CD14-positive monocyte (primary cell): Measurements from ENCODE around the gene TBPL1. TPM values are rescaled to one million over a fixed set of nuclear protein-coding genes. Genes with fewer than 3 reads are reported as not detected.

Source experiments
- DNase-seq, 3 donors: peaks; one replicate each; pipeline ENCODE4 v3.0.0-alpha.2; 2011 to 2022
- H2AFZ ChIP-seq: 2 replicates; pipeline ENCODE4 v1.6.0; 2012; ENCODE audit warnings: mild to moderate bottlenecking, low read depth, low read length, inconsistent platforms; ENCODE audit not compliant: insufficient read depth, poor library complexity, severe bottlenecking
- H3K27ac ChIP-seq, 2 donors: 1 replicate in 1 of 2; 2 replicates in 1 of 2; pipeline ENCODE4 v1.5.1; 2012 to 2013; ENCODE audit warnings: low read length in 2 of 2, control low read depth in 1 of 2, inconsistent platforms in 1 of 2, low read depth in 1 of 2, mild to moderate bottlenecking in 1 of 2
- H3K27me3 ChIP-seq, 2 donors: one replicate each; pipeline versions ENCODE4 v1.6.0 to v1.6.1; 2011 to 2013; ENCODE audit warnings: low read length in 2 of 2; ENCODE audit not compliant: control insufficient read depth in 2 of 2, insufficient read depth in 2 of 2
- H3K36me3 ChIP-seq, 2 donors: replicated peaks in 1 of 2; 1 replicate in 1 of 2; 2 replicates in 1 of 2; pipeline versions ENCODE4 v1.5.1 to v1.6.1; 2012 to 2013; ENCODE audit warnings: low read length in 2 of 2, control low read depth in 1 of 2, inconsistent platforms in 1 of 2, mild to moderate bottlenecking in 1 of 2; ENCODE audit not compliant: insufficient read depth in 2 of 2, control insufficient read depth in 1 of 2
- H3K4me1 ChIP-seq, 2 donors: 1 replicate in 1 of 2; 2 replicates in 1 of 2; pipeline versions ENCODE4 v1.5.1 to v1.6.1; 2012 to 2013; ENCODE audit warnings: low read length in 2 of 2, control low read depth in 1 of 2, inconsistent platforms in 1 of 2, mild to moderate bottlenecking in 1 of 2, moderate library complexity in 1 of 2; ENCODE audit not compliant: insufficient read depth in 2 of 2, control insufficient read depth in 1 of 2
- H3K4me2 ChIP-seq: replicated peaks from 2 replicates; pipeline ENCODE3; 2012; ENCODE audit warnings: low read length, moderate library complexity, mild to moderate bottlenecking; ENCODE audit not compliant: poor library complexity, severe bottlenecking; ENCODE audit errors: extremely low read depth
- H3K4me3 ChIP-seq, 3 experiments: fragments of 200-600 bp in 1 of 3; sonication (generic) in 1 of 3; replicated peaks in 1 of 3; 1 replicate in 2 of 3; 2 replicates in 1 of 3; pipeline ENCODE4 v1.5.1; 2011 to 2013; ENCODE audit warnings: low read length in 3 of 3, mild to moderate bottlenecking in 3 of 3, control low read depth in 2 of 3, low read depth in 2 of 3, inconsistent platforms in 1 of 3, moderate library complexity in 1 of 3
- H3K79me2 ChIP-seq: 2 replicates; pipeline ENCODE4 v1.6.0; 2012; ENCODE audit warnings: mild to moderate bottlenecking, control low read depth, inconsistent platforms, low read length, moderate library complexity; ENCODE audit not compliant: insufficient read depth
- H3K9ac ChIP-seq: 2 replicates; pipeline ENCODE4 v1.6.0; 2017; ENCODE audit warnings: low read length, mild to moderate bottlenecking; ENCODE audit not compliant: insufficient read depth, poor library complexity, severe bottlenecking
- H3K9me3 ChIP-seq, 2 donors: replicated peaks in 1 of 2; 1 replicate in 1 of 2; 2 replicates in 1 of 2; pipeline versions ENCODE4 v1.5.1 to v1.6.1; 2012 to 2013; ENCODE audit warnings: low read length in 2 of 2, control low read depth in 1 of 2; ENCODE audit not compliant: control insufficient read depth in 1 of 2, insufficient read depth in 1 of 2
- H4K20me1 ChIP-seq: 2 replicates; pipeline ENCODE4 v1.6.0; 2012; ENCODE audit warnings: mild to moderate bottlenecking, low read length, control low read depth, moderate library complexity; ENCODE audit not compliant: insufficient read depth
- H3K27ac Mint-ChIP-seq, 7 donors: one replicate each; pipeline ENCODE4 v1.8.0; 2020; ENCODE audit warnings: mild to moderate bottlenecking in 7 of 7, mixed read lengths in 7 of 7, moderate library complexity in 6 of 7, inconsistent platforms in 2 of 7
- H3K27me3 Mint-ChIP-seq, 3 donors: one replicate each; pipeline ENCODE4 v1.8.0; 2021 to 2022; ENCODE audit warnings: low read depth in 3 of 3, mild to moderate bottlenecking in 3 of 3, mixed read lengths in 3 of 3, moderate library complexity in 3 of 3, inconsistent platforms in 1 of 3
- H3K36me3 Mint-ChIP-seq, 2 donors: one replicate each; pipeline ENCODE4 v1.8.0; 2020; ENCODE audit warnings: mixed read lengths in 2 of 2, inconsistent platforms in 1 of 2, mild to moderate bottlenecking in 1 of 2
- H3K4me1 Mint-ChIP-seq: one replicate; pipeline ENCODE4 v1.8.0; 2020; ENCODE audit warnings: mild to moderate bottlenecking, mixed read lengths
- H3K4me3 Mint-ChIP-seq, 2 donors: one replicate each; pipeline ENCODE4 v1.8.0; 2020; ENCODE audit warnings: mild to moderate bottlenecking in 2 of 2, mixed read lengths in 2 of 2, moderate library complexity in 1 of 2
- H3K9me3 Mint-ChIP-seq, 7 donors: one replicate each; pipeline ENCODE4 v1.8.0; 2020 to 2022; ENCODE audit warnings: mixed read lengths in 7 of 7, mild to moderate bottlenecking in 6 of 7, moderate library complexity in 6 of 7, inconsistent platforms in 2 of 7
- WGBS: methylation state at CpG from one replicate; pipeline ENCODE4 v1.1.5; 2013; ENCODE audit warnings: missing lambda C conversion rate; ENCODE audit not compliant: insufficient coverage; 5-methylcytosine and 5-hydroxymethylcytosine counted together
- intact Hi-C, 2 donors: fragments of 100-400 bp; cut with micrococcal nuclease; formaldehyde crosslinking; loops; one replicate each; pipeline versions ENCODE4 v1.15.0 to v1.15.1; 2023
- polyA plus RNA-seq, 3 donors: library from polyadenylated mRNA; depleted of rRNA in 1 of 3; unstranded in 2 of 3; stranded (reverse) in 1 of 3; fragments of 300-500 nt in 2 of 3; fragments of >200 nt in 1 of 3; fragmentation: Illumina TruSeq in 2 of 3; gene quantifications; 1 replicate in 2 of 3; 2 replicates in 1 of 3; pipeline ENCODE4 v1.2.3, GENCODE V29; 2012 to 2021
- TF ChIP-seq, protein P1 (sequence below): fragments of 200-600 bp; IDR thresholded peaks from one replicate; pipeline ENCODE4 v1.8.0; 2022; ENCODE audit warnings: antibody characterized with exemption, mild to moderate bottlenecking

TBPL1 gene
- polyA plus RNA-seq, 3 donors, result 22.0 to 35.6 (median 35.5) TPM

DNA sequence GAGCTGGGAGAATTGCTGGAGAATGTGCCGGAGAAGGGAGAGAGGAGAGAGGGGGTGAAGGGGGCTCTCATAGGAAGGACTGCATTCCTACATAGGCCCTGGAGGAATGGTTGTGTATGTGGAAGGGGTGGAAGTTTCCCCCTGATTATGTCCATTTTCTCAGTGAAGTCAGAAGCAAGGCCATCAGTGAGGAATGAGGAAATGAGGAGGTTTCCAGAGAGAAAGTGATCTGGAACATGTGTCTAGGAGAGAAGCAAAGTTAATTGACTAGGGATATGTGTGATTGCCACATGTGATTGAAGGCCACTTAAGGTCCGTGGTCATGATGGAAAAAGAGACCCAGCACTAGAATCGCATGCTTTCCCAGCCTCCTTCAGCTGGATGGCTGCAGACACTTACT lies 42.3 kb downstream of the TBPL1 start:
- intact Hi-C loops, result no loop called here
- H4K20me1 ChIP-seq, result no peaks in the 10 kb centered on the region
- H3K79me2 ChIP-seq, result no peaks in the 10 kb centered on the region
- no peaks in the 10 kb centered on the region for H3K9me3 ChIP-seq
- Mint-ChIP-seq H3K4me3 (no peak overlapping the region), H3K27ac (no peak overlapping the region), H3K27me3 (no peaks in the 10 kb centered on the region), H3K4me1 (peaks cover 5% of the 10 kb centered on the region), H3K9me3 (no peaks in the 10 kb centered on the region), H3K36me3 (peaks cover 0 to 3% of the 10 kb centered on the region in 2 donors)
- H3K4me3 ChIP-seq, result no peak overlapping the region
- TF ChIP-seq, protein P1, sequence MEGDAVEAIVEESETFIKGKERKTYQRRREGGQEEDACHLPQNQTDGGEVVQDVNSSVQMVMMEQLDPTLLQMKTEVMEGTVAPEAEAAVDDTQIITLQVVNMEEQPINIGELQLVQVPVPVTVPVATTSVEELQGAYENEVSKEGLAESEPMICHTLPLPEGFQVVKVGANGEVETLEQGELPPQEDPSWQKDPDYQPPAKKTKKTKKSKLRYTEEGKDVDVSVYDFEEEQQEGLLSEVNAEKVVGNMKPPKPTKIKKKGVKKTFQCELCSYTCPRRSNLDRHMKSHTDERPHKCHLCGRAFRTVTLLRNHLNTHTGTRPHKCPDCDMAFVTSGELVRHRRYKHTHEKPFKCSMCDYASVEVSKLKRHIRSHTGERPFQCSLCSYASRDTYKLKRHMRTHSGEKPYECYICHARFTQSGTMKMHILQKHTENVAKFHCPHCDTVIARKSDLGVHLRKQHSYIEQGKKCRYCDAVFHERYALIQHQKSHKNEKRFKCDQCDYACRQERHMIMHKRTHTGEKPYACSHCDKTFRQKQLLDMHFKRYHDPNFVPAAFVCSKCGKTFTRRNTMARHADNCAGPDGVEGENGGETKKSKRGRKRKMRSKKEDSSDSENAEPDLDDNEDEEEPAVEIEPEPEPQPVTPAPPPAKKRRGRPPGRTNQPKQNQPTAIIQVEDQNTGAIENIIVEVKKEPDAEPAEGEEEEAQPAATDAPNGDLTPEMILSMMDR, result no peak
- H3K27ac ChIP-seq, result no peak overlapping the region
- 100% methylated on average over 3 of the region's 3 CpGs for WGBS
- H3K9ac ChIP-seq, result no peak overlapping the region
- H3K4me1 ChIP-seq, result no peaks in the 10 kb centered on the region
- no peak overlapping the region for H2AFZ ChIP-seq
- no peak for DNase-seq
- peaks cover 0 to 2% of the 10 kb centered on the region in 2 donors for H3K27me3 ChIP-seq
- H3K36me3 ChIP-seq, result peaks cover 0 to 4% of the 10 kb centered on the region in 2 donors
- H3K4me2 ChIP-seq, result no peak overlapping the region

DNA sequence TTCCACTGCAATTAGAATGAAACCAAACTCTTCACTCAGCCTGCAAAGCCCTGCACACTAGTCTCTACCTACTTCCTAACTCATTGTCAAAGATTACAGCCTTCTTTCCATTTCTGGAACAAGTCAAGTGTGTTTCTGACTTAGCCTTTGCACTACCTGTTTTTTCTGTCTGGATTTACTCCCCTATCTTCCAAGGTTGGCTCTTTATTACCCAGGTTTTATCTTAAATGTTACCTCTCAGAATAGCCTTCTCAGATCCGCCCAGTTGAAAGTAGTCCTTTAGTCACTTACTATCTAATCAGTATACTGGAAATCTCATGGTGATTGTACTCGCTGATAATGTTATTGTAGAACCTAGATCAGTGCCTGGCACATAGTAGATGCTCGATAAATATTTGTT lies 42.7 kb downstream of the TBPL1 start:
- Histone ChIP-seq H3K9me3 (no peaks in the 10 kb centered on the region), H3K4me3 (no peak overlapping the region), H3K27me3 (peaks cover 0 to 2% of the 10 kb centered on the region in 2 donors), H4K20me1 (no peaks in the 10 kb centered on the region), H3K36me3 (peaks cover 0 to 4% of the 10 kb centered on the region in 2 donors), H2AFZ (no peak overlapping the region), H3K4me2 (no peak overlapping the region), H3K9ac (no peak overlapping the region), H3K4me1 (no peaks in the 10 kb centered on the region), H3K79me2 (no peaks in the 10 kb centered on the region), H3K27ac (no peak overlapping the region)
- Mint-ChIP-seq H3K4me3 (no peak overlapping the region), H3K4me1 (peaks cover 5% of the 10 kb centered on the region), H3K36me3 (peaks cover 0 to 2% of the 10 kb centered on the region in 2 donors), H3K9me3 (no peaks in the 10 kb centered on the region), H3K27ac (no peak overlapping the region), H3K27me3 (no peaks in the 10 kb centered on the region)
- TF ChIP-seq, protein P1, result no peak
- WGBS, result no CpG with 5 or more reads among the region's 3 CpGs
- intact Hi-C loops, result no loop called here
- DNase-seq, result no peak
